Osteoblast (primary cell): Measurements from ENCODE around the gene PPP1R36. TPM values are rescaled to one million over a fixed set of nuclear protein-coding genes. Genes with fewer than 3 reads are reported as not detected.

Experiments
- DNase-seq: peaks from one replicate; pipeline ENCODE4 v3.0.0; 2011; ENCODE audit warnings: low spot score, mixed read lengths; ENCODE audit not compliant: insufficient read length; ENCODE audit errors: missing footprints
- H2AFZ ChIP-seq: 2 replicates; pipeline ENCODE4 v1.6.0; 2011; ENCODE audit warnings: mild to moderate bottlenecking, low read length
- H3K27ac ChIP-seq: 2 replicates; pipeline ENCODE4 v1.5.1; 2011; ENCODE audit warnings: mild to moderate bottlenecking, low read depth, low read length, moderate library complexity
- H3K27me3 ChIP-seq: 2 replicates; pipeline ENCODE4 v1.6.0; 2012; ENCODE audit warnings: mild to moderate bottlenecking, control low read depth, inconsistent platforms, low read length, moderate library complexity; ENCODE audit not compliant: insufficient read depth
- H3K36me3 ChIP-seq: 2 replicates; pipeline ENCODE4 v1.5.1; 2011; ENCODE audit warnings: mild to moderate bottlenecking, low read length, control low read depth, moderate library complexity; ENCODE audit not compliant: insufficient read depth
- H3K4me1 ChIP-seq: 2 replicates; pipeline ENCODE4 v1.5.1; 2011; ENCODE audit warnings: mild to moderate bottlenecking, low read length, control low read depth, moderate library complexity; ENCODE audit not compliant: insufficient read depth
- H3K4me2 ChIP-seq: 2 replicates; pipeline ENCODE4 v1.6.0; 2011; ENCODE audit warnings: mild to moderate bottlenecking, low read length; ENCODE audit not compliant: insufficient read depth
- H3K4me3 ChIP-seq: fragments of 200-600 bp; sonication (generic); 3 replicates; pipeline ENCODE4 v1.5.1; 2012; ENCODE audit warnings: mild to moderate bottlenecking, low read length, inconsistent platforms; ENCODE audit not compliant: insufficient read depth
- H3K79me2 ChIP-seq: 2 replicates; pipeline ENCODE4 v1.6.0; 2012; ENCODE audit warnings: mild to moderate bottlenecking, low read length, control low read depth, inconsistent platforms; ENCODE audit not compliant: insufficient read depth
- H3K9me3 ChIP-seq: 2 replicates; pipeline ENCODE4 v1.5.1; 2011; ENCODE audit warnings: low read depth, low read length, control low read depth
- H4K20me1 ChIP-seq: 2 replicates; pipeline ENCODE4 v1.6.0; 2012; ENCODE audit warnings: mild to moderate bottlenecking, low read length, control low read depth; ENCODE audit not compliant: insufficient read depth
- CTCF ChIP-seq: IDR thresholded peaks from 2 replicates; pipeline ENCODE4 v1.5.1; 2011; ENCODE audit warnings: mild to moderate bottlenecking, low read depth, low read length, moderate library complexity; ENCODE audit errors: extremely low read depth
- total RNA-seq: library from RNA; depleted of rRNA; stranded (reverse); fragments of >200 nt; gene quantifications from 2 replicates; pipeline ENCODE4 v1.2.3, GENCODE V29; 2012

PPP1R36 gene
- total RNA-seq = 0.88 and 1.1 TPM in 2 replicates

- peak within 1 kb of the TSS; percentile 60 for H2AFZ ChIP-seq
- H3K27me3 ChIP-seq = peaks cover 26% of the 10 kb centered on the region
- no peaks in the 10 kb centered on the region for H3K79me2 ChIP-seq
- peak; percentile 78 for DNase-seq
- no peak within 1 kb of the TSS for H3K27ac ChIP-seq
- H3K4me1 ChIP-seq = no peaks in the 10 kb centered on the region
- H3K4me2 ChIP-seq = peak within 1 kb of the TSS; percentile 71
- H3K36me3 ChIP-seq = no peaks in the 10 kb centered on the region
- H3K9me3 ChIP-seq = no peaks in the 10 kb centered on the region
- peak within 1 kb of the TSS; percentile 56 for H3K4me3 ChIP-seq
- TF ChIP-seq CTCF = no peak
- no peaks in the 10 kb centered on the region for H4K20me1 ChIP-seq
These were observed at the start of gene PPP1R36 for GRCh38 chr14:64549791-64550620. Gene PPP1R36, plus strand, starts transcription at chr14:64549961. Its CDS starts 37 bp downstream, at chr14:64549998.

GRCh38 chr14:64500088-64500487, 49.7 kb upstream of the PPP1R36 start:
- Histone ChIP-seq H3K36me3 (peaks cover 9% of the 10 kb centered on the region), H3K4me1 (peaks cover 22% of the 10 kb centered on the region), H3K9me3 (no peaks in the 10 kb centered on the region), H3K4me2 (no peak overlapping the region), H4K20me1 (no peaks in the 10 kb centered on the region), H3K79me2 (peaks cover 47% of the 10 kb centered on the region), H2AFZ (no peak overlapping the region), H3K4me3 (no peak overlapping the region), H3K27ac (no peak overlapping the region), H3K27me3 (no peaks in the 10 kb centered on the region)
- TF ChIP-seq CTCF = no peak
- no peak for DNase-seq

GRCh38 chr14:64501411-64502171, 48.2 kb upstream of the PPP1R36 start:
- H3K4me2 ChIP-seq = peak overlapping the region; percentile 97
- H3K9me3 ChIP-seq = no peaks in the 10 kb centered on the region
- H4K20me1 ChIP-seq = peaks cover 12% of the 10 kb centered on the region
- no peak for TF ChIP-seq CTCF
- DNase-seq = peak; percentile 85
- H3K4me1 ChIP-seq = peaks cover 25% of the 10 kb centered on the region
- peak overlapping the region; percentile 88 for H3K4me3 ChIP-seq
- H3K36me3 ChIP-seq = peaks cover 2% of the 10 kb centered on the region
- no peaks in the 10 kb centered on the region for H3K27me3 ChIP-seq
- H3K79me2 ChIP-seq = peaks cover 61% of the 10 kb centered on the region
- H2AFZ ChIP-seq = peak overlapping the region; percentile 20
- peak overlapping the region; percentile 89 for H3K27ac ChIP-seq

GRCh38 chr14:64502456-64502855, 47.3 kb upstream of the PPP1R36 start:
- Histone ChIP-seq H3K79me2 (peaks cover 67% of the 10 kb centered on the region), H3K27me3 (no peaks in the 10 kb centered on the region), H2AFZ (peak overlapping the region; percentile 85), H3K9me3 (no peaks in the 10 kb centered on the region), H4K20me1 (peaks cover 21% of the 10 kb centered on the region), H3K4me1 (peaks cover 34% of the 10 kb centered on the region), H3K4me3 (peak overlapping the region; percentile 88), H3K4me2 (peak overlapping the region; percentile 97), H3K36me3 (peaks cover 2% of the 10 kb centered on the region), H3K27ac (peak overlapping the region; percentile 89)
- no peak for DNase-seq
- TF ChIP-seq CTCF = no peak
